Activated naive CD4-positive, alpha-beta T cell (primary cell): ENCODE results near the gene ARL10.

Source experiments
- DNase-seq, 4 experiments: peaks; one replicate each; lab custom pipeline; 2025; lab: John Stamatoyannopoulos, UW

ARL10 gene

GRCh38 chr5:176410486-176411180 lies 45.3 kb downstream of the ARL10 start:
- no peak for DNase-seq

GRCh38 chr5:176412517-176413254 lies 47.4 kb downstream of the ARL10 start:
- no peak for DNase-seq

DNA sequence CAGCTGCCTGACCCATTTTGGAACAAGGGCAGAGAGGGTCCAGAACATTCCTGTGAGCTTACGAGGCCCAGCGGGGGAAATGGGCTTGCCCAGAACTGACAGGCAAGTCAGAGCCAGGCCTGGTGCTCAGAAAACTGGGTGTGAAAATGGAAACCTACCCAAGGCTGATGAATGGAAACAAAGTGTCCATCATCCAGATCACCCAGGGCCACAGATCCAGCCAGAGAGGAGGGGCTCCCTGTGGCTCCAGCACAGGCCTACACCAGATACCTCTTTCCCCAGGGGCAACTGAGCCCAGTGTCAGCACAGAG lies 47.9 kb downstream of the ARL10 start:
- DNase-seq = no peak

GRCh38 chr5:176413709-176414191 lies 48.5 kb downstream of the ARL10 start:
- no peak for DNase-seq

DNA sequence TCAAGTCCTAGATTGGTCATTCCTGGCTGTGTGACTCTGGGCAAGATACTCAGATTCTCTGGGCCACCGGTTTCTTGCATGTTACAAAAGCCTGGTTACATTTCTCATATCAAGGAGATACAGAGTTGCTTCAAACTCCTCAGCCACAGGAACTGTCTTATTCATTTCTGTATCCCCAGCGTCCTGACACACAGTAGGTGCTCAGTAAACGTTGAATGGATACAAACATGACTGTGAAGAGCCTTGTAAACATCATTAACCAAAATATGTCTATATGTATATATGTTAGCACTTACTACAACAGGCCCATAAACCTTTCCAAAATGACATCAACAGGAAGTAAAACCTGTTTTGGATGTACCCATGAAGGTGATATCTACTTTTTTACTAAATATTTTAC lies 49.4 kb downstream of the ARL10 start:
- no peak for DNase-seq

- no peak for DNase-seq
Measured at GRCh38 chr5:176415240-176415951, 50.1 kb downstream of the ARL10 start.

- peak; percentile 66 to 93 (median 80) for DNase-seq
Measured at GRCh38 chr5:176415952-176416924, 51.0 kb downstream of the ARL10 start, which contains the start of gene CLTB. TSS of gene CLTB (minus strand) at chr5:176416539. CDS start at chr5:176416363, 176 bp downstream.

- no peak for DNase-seq
Measured at GRCh38 chr5:176416965-176417364, 51.7 kb downstream of the ARL10 start.

GRCh38 chr5:176418251-176418650 lies 53.0 kb downstream of the ARL10 start:
- DNase-seq = no peak

GRCh38 chr5:176420086-176420485 lies 54.8 kb downstream of the ARL10 start:
- no peak for DNase-seq

GRCh38 chr5:176420972-176421544 lies 55.8 kb downstream of the ARL10 start:
- no peak for DNase-seq

GRCh38 chr5:176424181-176424580 lies 58.9 kb downstream of the ARL10 start:
- DNase-seq = no peak

- no peak for DNase-seq
Measured at GRCh38 chr5:176425138-176425537, 59.9 kb downstream of the ARL10 start.

DNA sequence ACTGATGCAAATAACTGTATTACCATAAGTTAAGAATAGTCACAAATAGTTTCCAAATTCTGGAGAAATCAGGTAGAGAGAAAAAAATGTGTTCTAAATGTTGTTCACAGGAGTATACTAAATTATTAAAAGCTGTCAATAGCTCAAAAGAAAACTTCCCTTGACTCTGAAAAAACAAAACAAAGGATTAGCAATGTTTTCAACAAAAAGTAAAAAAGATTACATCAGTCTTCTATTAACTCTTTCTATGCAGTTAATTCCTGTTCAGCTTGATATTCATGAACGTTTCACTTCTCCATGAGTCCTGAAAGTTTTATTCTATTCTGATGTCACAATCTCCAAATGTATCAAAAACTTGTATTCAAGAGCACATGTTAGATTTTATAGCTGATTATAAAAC lies 60.5 kb downstream of the ARL10 start:
- no peak for DNase-seq

- no peak for DNase-seq
Measured at GRCh38 chr5:176426876-176427275, 61.6 kb downstream of the ARL10 start.

GRCh38 chr5:176427971-176428370 lies 62.7 kb downstream of the ARL10 start:
- no peak for DNase-seq

GRCh38 chr5:176429972-176430371 lies 64.7 kb downstream of the ARL10 start:
- no peak for DNase-seq
